SU-DHL-6 (cell line): Measurements from ENCODE around the gene CDKAL1.

Source experiments
- H2AFZ ChIP-seq: fragments of 200-600 bp; sonication (generic); 2 replicates; pipeline ENCODE4 v1.6.1; 2014; ENCODE audit warnings: low read depth, mild to moderate bottlenecking, moderate library complexity, mixed read lengths, antibody characterized with exemption, low read length; ENCODE audit not compliant: severe bottlenecking
- H3F3A ChIP-seq: fragments of 200-600 bp; shearing (Covaris generic); 2 replicates; pipeline ENCODE4 v1.6.0; 2016; ENCODE audit warnings: antibody characterized with exemption, mild to moderate bottlenecking; ENCODE audit not compliant: insufficient read depth
- H3K27ac ChIP-seq: fragments of 200-600 bp; sonication (generic); 2 replicates; pipeline ENCODE4 v1.5.1; 2016; ENCODE audit warnings: low read depth, mild to moderate bottlenecking, low read length, moderate library complexity, mixed read lengths
- H3K27me3 ChIP-seq: fragments of 200-600 bp; sonication (generic), shearing (Covaris generic); 2 replicates; pipeline ENCODE4 v1.6.0; 2014; ENCODE audit warnings: mild to moderate bottlenecking, low read length
- H3K36me3 ChIP-seq: fragments of 200-600 bp; sonication (generic); 2 replicates; pipeline ENCODE4 v1.6.1; 2014; ENCODE audit warnings: mild to moderate bottlenecking, low read length, mixed read lengths
- H3K4me2 ChIP-seq: fragments of 300-600, 200-600 bp; shearing (Covaris generic), sonication (generic); 2 replicates; pipeline ENCODE4 v1.6.0; 2014; ENCODE audit warnings: low read length, low read depth, mild to moderate bottlenecking; ENCODE audit not compliant: poor library complexity, severe bottlenecking
- H3K4me3 ChIP-seq: fragments of 200-600 bp; sonication (generic); 2 replicates; pipeline ENCODE4 v1.5.1; 2014; ENCODE audit warnings: antibody characterized with exemption, low read length, mild to moderate bottlenecking, mixed read lengths; ENCODE audit not compliant: insufficient read depth, poor library complexity, severe bottlenecking
- H3K79me2 ChIP-seq: fragments of 200-600 bp; sonication (generic); 2 replicates; pipeline ENCODE4 v1.6.1; 2014; ENCODE audit warnings: mild to moderate bottlenecking, low read length, moderate library complexity; ENCODE audit not compliant: insufficient read depth
- H3K9ac ChIP-seq: fragments of 200-600 bp; sonication (generic); 2 replicates; pipeline ENCODE4 v1.7.0; 2014; ENCODE audit warnings: mild to moderate bottlenecking, low read length
- H3K9me2 ChIP-seq: fragments of 200-600 bp; sonication (generic); replicated peaks from 2 replicates; pipeline ENCODE4 v1.6.1; 2014; ENCODE audit warnings: low read length; ENCODE audit not compliant: insufficient read depth
- H3K9me3 ChIP-seq: fragments of 200-600 bp; sonication (generic); 2 replicates; pipeline ENCODE4 v1.6.1; 2014; ENCODE audit warnings: low read length, mixed read lengths; ENCODE audit not compliant: insufficient read depth
- H4K20me1 ChIP-seq: fragments of 200-600 bp; sonication (generic); 2 replicates; pipeline ENCODE4 v1.6.1; 2014; ENCODE audit warnings: low read depth, mild to moderate bottlenecking, antibody characterized with exemption, low read length, moderate library complexity, mixed read lengths
- CTCF ChIP-seq: fragments of 200-600 bp; sonication (generic); IDR thresholded peaks from one replicate; pipeline ENCODE4 v1.5.1; 2017; ENCODE audit warnings: antibody characterized with exemption, mild to moderate bottlenecking, low read length, moderate library complexity; ENCODE audit not compliant: insufficient read depth, poor library complexity, severe bottlenecking
- EZH2phosphoT487 ChIP-seq: fragments of 200-600 bp; sonication (generic), shearing (Covaris generic); conservative IDR thresholded peaks from 2 replicates; pipeline ENCODE4 v1.6.1; 2018; ENCODE audit warnings: mild to moderate bottlenecking, antibody characterized with exemption, low read length, moderate library complexity, mixed read lengths

CDKAL1 gene

GRCh38 chr6:20946890-20947289 is 412.6 kb downstream of the CDKAL1 start:
- no peaks in the 10 kb centered on the region for H3K79me2 ChIP-seq
- H4K20me1 ChIP-seq = no peaks in the 10 kb centered on the region
- no peak overlapping the region for H3K27ac ChIP-seq
- no peak overlapping the region for H2AFZ ChIP-seq
- H3K9me2 ChIP-seq = no peaks in the 10 kb centered on the region
- TF ChIP-seq CTCF (no peak), EZH2phosphoT487 (no peak)
- no peaks in the 10 kb centered on the region for H3F3A ChIP-seq
- no peak overlapping the region for H3K9ac ChIP-seq
- H3K4me3 ChIP-seq = no peak overlapping the region
- peaks cover 7% of the 10 kb centered on the region; the same call in 1 of the 2 replicates for H3K9me3 ChIP-seq
- H3K27me3 ChIP-seq = no peaks in the 10 kb centered on the region
- H3K36me3 ChIP-seq = peaks cover under 1% of the 10 kb centered on the region; the same call in 1 of the 2 replicates
- H3K4me2 ChIP-seq = no peak overlapping the region

GRCh38 chr6:20947977-20948376 is 413.7 kb downstream of the CDKAL1 start:
- Histone ChIP-seq H3K9me3 (peaks cover 7% of the 10 kb centered on the region; the same call in 1 of the 2 replicates), H4K20me1 (no peaks in the 10 kb centered on the region), H3K9me2 (no peaks in the 10 kb centered on the region), H3K27me3 (no peaks in the 10 kb centered on the region), H3K4me2 (no peak overlapping the region), H3F3A (no peaks in the 10 kb centered on the region), H3K4me3 (no peak overlapping the region), H3K27ac (no peak overlapping the region), H3K9ac (no peak overlapping the region), H3K36me3 (no peaks in the 10 kb centered on the region), H3K79me2 (no peaks in the 10 kb centered on the region), H2AFZ (no peak overlapping the region)
- TF ChIP-seq EZH2phosphoT487 (no peak), CTCF (no peak)

- Histone ChIP-seq H2AFZ (no peak overlapping the region), H3F3A (no peaks in the 10 kb centered on the region), H3K4me3 (no peak overlapping the region), H3K9ac (no peak overlapping the region), H3K4me2 (no peak overlapping the region), H3K9me2 (no peaks in the 10 kb centered on the region), H3K27me3 (no peaks in the 10 kb centered on the region), H3K79me2 (no peaks in the 10 kb centered on the region), H3K9me3 (peaks cover 4% of the 10 kb centered on the region; the same call in 1 of the 2 replicates), H4K20me1 (no peaks in the 10 kb centered on the region), H3K27ac (no peak overlapping the region), H3K36me3 (no peaks in the 10 kb centered on the region)
- no peak for TF ChIP-seq CTCF
- TF ChIP-seq EZH2phosphoT487 = no peak
Observed at GRCh38 chr6:20948556-20948955, 414.3 kb downstream of the CDKAL1 start.

- Histone ChIP-seq H3K27me3 (no peaks in the 10 kb centered on the region), H3K36me3 (no peaks in the 10 kb centered on the region)
- TF ChIP-seq EZH2phosphoT487 (no peak), CTCF (no peak)
Observed at GRCh38 chr6:20949138-20949537, 414.9 kb downstream of the CDKAL1 start.

More at GRCh38 chr6:20949138-20949537, 414.9 kb downstream of the CDKAL1 start:
- Histone ChIP-seq H3K4me3 (no peak overlapping the region), H3K9ac (no peak overlapping the region), H3K27ac (no peak overlapping the region), H3K4me2 (no peak overlapping the region), H3K9me2 (no peaks in the 10 kb centered on the region), H3K79me2 (no peaks in the 10 kb centered on the region), H2AFZ (no peak overlapping the region), H4K20me1 (no peaks in the 10 kb centered on the region), H3F3A (no peaks in the 10 kb centered on the region), H3K9me3 (no peaks in the 10 kb centered on the region)
